HG02610 (cell line): ENCODE data around the gene POU3F1.

Source experiments
- ATAC-seq: cut with Tn5 transposase; IDR thresholded peaks from one replicate; pipeline ENCODE4 v1.9.1; 2021; ENCODE audit warnings: mild to moderate bottlenecking, moderate library complexity; ENCODE audit not compliant: unreplicated experiment

The POU3F1 gene

DNA sequence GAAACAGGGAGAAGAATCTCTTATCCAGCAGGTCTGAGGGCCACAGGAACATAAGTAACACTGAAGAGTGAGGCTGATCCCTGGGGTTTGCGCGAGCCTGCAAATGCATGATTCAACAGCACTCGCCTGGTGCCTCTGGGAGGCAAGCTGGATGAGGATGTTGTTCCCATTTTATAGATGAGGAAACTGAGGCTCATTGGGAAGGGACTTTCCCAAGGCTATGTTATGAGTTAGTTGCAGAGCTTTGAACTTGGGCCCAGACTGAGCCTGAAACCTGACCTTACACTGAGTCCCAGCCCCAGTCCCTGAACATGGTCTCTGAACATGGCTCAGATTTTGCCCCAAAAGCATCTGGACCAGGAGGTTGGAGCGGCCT lies 27.7 kb upstream of the POU3F1 start:
- ATAC-seq: no peak

DNA sequence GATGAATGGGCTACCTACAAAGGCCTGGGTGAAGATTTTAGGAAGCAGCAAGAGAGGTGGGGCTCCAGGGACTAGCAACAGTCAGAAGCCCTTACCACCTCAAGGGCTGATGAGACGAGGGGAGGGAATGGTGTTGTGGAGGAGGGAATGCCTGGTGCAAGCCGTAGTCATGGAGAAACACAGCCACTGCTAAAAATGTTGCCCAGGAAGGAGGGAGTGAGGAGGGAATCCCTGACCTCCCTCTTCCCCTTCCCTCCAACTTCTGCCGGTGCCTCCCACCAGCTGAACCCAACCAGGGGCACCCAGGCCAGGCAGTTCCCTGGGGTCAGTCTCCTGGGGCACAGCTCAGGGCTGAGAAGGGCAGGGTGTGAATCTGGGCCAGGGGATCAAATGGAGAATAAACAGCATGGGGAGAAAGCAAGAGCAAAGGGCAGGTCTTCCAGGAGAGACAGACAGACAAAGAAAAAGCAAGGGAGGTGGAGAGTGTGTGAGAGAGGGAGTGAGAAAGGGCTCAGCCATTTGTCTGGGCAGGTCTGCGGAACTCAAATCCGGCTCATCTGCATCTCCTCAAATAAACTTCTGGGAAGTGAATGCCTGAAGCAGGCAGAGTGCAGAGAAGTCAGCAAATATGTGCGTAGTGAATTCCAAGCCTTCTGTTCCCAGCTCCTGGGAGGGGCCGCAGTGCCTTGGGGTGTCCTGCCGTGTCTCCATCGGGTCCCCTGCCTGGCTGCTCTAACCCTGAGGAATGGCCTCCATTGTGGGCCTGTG lies 27.1 kb upstream of the POU3F1 start:
- no peak for ATAC-seq

DNA sequence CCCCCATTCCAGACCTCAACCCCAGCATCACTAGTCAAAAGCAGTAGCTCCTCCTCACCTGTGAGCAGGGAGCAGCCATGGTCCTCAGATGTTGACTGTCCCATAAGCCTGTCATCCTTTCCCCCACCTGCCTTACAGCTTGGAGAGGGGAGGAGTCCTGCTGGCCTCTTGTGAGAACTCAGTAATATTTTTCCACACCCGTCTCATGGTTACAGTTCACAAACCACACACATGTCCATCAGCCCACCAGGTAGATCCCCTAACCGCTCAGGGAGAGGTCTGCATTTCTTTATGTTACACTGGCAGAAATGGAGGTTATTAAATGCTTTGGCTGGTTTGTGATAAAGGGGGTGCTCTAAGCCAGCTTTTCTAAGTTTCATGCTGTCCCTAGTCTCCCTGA lies 26.3 kb upstream of the POU3F1 start:
- no peak for ATAC-seq

DNA sequence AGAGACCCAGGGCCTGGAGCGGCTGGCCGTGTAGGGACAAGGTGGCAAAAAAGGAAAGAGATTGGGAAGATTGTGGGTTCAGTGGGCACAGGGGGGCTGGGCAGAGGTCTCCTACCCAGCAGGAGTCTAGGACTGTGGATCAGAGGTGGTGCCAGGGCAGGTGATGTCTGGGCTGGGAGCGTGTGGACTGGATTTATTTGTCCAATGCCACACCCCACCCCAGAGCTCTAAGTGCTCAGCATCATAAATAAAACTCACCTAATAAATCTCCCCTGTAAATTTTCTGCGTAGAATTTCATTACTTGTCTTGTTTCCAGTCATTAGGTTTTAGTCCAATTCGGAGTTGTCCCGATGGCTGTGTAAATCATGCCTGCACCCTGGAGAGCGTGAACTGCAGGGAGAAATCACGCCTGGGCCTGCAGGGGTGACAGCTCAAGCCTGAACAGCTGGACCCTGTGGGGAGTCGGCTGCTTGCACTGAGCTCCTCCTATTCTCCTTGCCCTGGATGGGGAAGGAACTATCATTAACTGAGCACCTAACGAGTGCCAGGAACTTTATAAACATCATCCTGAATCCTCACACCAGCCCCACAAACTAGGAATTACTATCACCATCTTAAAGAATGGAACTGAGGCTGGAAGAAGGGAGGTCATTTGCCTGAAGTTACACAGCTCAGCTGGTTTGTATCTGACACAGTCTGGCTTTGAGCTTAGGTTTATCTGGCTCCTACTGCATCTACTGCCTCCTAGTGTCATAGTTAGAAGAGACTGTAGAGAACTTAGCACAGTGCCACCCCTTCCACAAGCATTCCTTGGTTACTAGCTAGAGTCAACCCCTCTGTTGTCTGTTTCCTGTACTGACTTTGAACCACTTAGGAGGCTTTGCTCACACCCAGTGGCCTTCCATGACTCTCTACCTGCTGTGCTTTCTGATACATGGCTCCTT lies 25.0 kb upstream of the POU3F1 start:
- no peak for ATAC-seq

DNA sequence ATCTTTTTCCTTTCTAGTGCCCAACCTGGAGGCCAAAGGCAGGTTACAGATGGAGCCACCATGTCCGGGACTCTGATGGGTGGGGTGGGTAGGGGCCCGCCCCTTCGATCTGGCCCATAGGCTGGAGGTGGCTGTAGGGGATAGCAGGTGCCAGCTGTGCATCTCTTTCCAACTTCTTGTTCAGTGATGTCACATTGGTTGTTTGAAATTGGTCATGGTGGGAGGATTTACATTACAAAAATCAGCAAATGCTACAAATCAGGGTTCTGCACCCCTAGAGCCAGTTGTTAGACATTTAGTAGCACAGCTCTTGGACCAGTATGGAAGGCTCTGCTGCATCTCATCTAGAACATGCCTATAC lies 22.4 kb upstream of the POU3F1 start:
- no peak for ATAC-seq

DNA sequence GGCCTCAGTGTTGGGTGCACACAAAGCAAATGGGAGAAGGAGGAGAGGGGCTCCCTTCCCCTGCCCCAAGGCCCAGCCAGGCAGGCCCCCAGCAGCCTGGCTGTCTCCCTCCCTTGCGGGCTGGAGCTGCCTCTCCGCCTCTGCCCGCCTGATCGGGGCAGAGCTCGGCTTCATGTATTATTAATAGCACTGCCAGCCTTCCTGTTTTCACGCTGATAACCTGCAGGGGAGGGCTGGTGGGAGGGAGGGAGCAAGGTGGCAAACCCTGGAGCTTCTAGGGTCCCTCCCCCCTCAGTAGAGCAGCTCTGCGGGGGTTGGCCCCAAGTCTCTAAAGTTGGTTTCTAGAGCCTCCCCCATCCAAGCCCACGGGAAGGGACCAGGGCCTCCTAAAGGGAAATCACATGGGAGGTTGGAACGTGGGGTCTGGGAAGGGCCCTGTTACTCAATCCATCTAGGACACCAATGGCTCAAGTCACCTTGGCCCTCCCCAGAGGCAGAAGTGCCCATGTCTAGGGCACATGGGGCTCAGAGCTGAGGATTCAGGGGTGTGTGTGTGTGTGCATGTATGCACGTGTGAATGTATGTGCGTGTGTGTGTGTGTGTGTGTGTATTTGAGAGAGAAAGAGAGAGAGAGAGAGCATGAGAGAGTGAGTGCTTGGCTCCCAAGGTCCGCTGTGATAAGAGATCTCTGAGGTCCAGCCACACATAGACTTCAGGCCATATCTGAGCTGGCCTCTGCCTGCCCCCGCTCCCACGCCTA lies 21.8 kb upstream of the POU3F1 start:
- no peak for ATAC-seq

DNA sequence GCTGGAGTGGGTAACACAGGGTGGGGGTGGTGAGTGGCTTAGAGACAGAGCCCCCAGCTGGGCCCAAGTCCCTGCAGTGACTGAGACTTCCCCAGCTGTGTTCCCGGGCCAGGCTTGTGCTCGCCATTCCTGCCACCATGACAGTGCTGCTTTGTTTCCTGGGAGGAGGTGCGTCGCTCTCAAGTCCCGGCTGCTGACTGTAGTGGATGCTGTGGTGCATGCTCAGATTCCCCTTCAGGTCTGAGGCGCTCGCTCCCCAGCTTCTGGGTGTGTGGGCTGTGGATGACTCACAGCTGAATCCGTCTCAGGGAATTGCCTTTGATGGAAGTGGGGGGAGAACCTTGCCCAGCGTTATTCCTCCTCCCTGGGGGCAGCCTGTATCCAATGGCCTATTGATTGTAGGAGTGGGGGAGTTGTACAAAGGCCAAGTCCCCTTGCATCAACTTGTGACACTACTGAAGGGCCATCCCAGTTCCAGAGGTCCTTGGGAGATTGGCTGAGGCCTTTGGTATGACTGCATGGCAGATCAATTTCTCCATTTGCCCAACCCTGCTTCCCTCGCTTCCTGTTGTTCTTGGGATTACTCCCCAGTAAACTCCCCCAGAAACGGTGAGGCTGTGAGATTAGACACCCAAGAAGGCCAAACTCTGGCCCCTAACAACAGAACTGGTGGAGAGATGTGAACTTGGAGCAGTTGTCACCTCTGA lies 17.8 kb upstream of the POU3F1 start:
- no peak for ATAC-seq

DNA sequence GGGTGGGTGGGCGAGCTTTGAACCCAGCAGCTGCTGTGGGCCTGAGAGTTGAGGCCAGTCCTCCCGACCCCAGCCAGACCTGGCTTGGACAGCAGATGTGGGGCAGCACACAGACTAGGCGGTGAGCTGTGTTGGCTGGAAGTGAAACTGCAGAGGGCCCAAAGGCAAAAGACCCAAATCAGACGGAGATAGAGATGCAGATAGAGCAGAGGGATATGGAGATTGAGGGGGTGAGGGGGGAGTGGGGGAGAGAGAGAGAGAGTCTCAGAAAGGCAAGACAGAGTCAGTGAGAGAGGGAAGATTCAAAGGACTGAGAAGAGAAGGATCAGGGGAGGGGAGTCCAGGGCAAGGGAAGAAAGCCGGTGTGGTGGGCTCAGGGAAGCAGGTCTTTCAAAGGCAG lies 17.0 kb upstream of the POU3F1 start:
- ATAC-seq: no peak

DNA sequence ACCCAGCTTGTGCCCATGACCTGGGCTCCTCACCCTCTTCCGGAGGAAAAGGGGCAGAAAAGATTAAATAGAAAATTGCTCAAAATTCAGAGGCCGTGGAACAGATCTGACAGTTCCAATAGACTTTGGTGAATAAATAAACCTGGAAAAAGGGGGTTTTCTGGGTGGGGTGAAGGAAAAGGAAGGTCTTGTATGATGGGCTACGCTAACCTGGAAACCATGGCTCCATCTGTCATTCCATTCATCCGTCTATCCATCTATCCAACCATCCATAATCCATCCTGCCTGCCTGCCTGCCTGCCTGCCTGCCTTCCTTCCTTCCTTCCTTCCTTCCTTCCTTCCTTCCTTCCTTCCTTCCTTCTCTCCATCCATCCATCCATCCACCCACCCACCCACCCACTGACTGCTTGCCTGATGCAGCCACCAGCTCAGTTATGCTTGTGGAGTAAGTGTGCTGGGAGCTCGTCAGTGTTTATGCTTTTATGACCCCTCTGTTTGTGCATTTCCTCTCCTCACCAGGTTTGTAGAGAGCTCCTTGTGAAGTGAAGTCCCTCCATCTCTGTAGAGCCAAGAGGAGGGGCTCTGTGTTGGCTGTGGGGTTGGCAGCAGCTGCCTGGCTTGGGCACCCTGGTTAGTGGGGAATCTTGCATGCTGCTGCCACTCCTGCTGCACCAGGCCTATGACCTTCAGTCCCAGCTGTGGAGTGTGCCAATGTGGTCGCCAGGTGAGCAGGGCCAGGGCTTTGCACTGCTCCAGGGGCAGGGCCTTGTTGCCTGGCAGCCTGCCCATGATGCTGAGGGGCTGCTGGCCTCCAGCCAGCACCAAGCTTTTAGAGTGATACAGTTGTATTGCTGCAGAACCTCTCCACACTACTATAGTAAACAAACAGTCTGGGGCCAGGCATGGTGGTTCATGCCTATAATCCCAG lies 16.0 kb upstream of the POU3F1 start:
- no peak for ATAC-seq

DNA sequence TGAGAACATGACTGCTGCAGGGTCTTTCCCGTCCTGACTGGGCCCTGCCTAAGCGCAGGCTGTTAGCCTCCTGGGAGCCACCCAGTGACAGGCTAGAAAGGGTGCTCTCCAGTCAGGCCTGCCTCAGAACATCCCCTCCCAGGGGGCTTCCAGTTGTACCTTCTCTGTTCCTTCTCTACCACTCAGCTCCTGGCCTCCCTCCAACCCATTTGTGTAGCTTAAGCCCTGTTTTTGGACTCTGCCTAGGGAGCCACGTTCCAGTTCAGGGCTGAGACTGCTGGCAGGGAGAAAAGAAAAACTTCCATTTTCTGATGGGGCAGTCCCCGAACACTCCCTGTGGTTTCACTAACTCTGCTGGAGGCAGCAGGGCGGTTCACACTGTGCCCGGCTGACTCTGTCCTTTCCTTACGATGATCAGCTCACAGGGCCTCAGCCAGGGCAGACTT lies 15.3 kb upstream of the POU3F1 start:
- ATAC-seq: peak; percentile 83

DNA sequence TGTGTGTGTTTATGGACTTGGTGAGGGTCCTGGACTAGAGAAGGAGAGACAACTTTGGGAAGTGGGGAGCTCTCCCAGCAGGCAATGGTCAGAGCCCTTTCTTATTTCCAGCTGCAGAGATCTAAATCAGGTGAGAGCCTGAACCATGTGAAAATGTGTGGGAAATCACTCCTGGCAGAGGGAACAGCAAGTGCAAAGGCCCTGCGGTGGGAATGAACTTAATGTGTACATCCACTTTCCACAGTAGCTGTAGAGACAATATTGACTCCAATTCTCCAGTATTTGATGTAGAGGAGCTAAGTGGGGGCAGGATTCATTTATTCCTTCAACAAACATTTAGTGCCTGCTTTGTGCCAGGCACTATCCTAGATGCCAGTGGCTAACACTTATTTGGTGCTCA lies 14.7 kb upstream of the POU3F1 start:
- no peak for ATAC-seq

DNA sequence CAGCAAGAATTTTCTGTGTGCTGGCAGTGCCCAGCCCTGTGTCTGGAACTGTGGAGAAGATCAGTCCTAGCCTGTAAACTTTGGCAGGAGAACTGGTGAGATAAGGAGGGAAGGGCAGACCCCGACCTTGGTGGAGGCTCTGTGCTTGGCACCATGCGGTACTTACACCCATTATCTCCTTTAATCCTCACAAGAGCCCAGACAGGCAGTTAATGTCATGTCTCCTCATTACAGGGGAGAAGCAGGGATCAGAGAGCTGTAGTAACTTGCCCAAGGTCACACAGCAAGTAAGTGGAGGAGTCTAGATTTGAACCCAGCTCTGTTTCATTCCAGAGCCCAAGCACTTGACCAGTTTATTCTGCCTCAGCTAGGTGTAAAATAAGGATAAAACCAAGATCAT lies 13.9 kb upstream of the POU3F1 start:
- no peak for ATAC-seq

DNA sequence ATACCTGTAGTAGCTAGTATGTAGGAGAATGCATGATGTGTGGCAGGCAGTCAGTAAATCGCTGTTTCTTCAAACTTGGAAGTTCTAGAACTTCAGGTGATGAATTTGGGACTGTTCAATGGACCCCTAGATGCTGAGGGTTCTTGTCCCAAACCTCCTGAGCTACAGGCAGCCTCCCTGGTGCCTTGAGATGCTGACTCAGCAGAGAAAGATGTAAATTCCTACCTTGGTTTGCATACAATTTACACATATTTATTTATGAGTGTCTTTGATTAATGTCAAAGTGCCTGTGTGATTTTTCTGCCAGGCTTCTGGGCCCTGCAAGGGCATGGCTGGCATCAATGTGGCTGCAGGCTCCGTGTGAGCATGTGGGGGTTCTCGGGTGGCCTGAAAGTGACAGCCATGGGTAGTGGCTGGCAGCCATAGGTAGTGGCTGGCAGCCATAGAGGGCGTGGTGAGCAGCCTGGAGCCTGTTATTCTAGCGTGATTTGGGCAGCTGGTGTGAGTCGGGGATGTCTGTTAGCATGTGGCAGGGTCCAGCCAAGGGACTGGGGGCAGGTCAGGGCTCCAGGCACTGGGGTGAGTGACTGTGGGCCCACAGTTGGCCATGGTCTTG lies 13.2 kb upstream of the POU3F1 start:
- no peak for ATAC-seq

DNA sequence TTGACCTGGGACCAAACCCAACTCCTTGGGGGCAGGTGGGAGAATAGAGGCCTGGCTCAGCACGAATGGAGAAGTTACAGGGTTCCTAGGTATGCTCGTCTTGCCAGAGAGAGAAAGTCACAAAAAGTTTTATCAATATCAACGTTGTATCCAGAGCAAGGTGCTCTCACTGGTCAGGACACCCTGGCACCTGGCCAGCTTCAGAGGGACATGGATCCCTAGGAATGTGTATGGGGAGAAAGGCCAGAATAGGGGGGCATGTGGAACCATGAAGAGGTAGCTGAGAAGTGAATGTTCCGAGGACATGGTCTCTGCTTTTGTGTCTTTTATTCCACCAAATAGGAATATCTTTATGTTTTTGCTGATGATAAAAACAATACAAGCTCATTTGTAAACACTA lies 9.4 kb upstream of the POU3F1 start:
- no peak for ATAC-seq

DNA sequence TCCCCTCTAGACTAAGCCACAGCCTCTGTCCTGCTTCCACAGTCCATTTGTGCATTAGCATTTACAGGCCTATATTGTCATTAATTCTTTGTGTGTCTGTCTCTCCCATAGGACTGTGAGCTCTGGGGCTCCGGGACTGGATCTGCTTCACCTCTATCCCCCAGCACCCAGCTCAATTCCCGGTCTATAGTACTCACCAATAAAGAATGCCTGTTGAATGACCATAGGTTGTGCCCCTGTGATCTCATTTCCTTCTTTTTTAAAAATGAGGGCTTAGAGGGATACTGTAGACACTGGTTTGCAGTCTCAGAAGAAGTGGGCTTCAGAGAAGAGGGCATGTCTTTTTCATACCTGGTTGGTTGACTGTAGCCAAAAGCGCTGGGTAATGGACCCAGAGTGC lies 8.8 kb upstream of the POU3F1 start:
- ATAC-seq: no peak

DNA sequence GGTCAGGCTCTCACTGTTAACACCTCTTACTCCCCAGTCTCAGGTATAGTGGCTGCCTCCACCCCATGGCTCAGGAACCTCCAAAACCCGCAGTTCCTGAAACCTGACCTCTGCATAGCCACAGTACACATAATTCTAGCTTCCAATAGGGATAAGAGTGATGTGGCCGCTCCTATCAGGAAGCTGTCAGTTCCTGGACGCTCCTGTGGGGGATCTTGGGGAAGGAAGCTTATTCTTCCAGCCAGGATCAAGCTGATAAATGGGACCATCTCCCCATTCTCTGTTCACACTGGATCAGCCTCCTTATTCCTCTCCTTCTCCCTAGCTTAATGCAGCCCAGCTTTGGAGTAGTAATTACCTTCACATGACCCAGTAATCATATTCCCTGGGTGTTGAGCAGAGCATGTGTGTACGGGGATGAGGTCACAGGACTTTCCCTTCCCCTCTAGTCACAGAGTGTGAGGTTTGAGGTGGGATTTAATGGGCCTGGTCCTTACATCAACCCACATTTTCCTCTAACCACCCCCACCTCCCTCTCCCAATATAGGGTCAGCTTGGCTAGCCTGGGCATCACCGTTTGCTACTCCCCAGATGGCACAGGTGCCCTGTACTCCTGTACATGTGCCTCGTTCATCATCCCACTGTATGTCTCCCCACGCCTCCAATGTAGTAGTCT lies 7.0 kb upstream of the POU3F1 start:
- ATAC-seq: peak; percentile 46

DNA sequence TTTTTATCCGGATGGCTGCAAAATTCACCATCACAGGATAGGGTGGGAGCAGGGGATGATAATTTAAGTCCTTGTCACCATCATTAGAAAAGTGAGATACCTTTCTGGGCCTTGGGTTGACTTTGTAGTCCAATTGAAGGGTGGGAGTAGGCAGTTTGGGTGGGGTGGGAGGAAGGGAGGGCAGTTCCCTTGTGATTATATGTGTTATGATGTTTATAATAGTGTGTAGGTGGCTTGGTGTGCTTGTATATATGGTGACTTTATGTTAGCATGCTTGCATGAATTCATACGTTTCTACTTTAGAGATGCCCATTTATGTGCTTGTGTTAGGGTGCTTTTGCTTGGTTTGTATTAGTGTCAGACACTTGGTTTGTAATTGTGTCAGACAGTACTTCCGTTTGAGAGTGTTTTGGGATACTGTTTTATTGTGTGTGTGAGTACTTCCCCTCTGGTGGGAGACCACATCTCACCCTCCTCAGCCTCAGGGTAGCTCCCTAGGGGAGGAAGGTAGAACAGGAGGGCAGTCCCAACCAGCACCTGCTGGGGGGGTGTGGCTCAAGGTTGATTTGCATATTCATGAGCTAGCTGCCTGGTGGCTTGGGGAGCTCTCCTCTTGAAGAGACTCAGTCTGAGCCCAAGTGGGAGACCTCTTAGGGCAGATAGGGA lies 6.3 kb upstream of the POU3F1 start:
- ATAC-seq: no peak

DNA sequence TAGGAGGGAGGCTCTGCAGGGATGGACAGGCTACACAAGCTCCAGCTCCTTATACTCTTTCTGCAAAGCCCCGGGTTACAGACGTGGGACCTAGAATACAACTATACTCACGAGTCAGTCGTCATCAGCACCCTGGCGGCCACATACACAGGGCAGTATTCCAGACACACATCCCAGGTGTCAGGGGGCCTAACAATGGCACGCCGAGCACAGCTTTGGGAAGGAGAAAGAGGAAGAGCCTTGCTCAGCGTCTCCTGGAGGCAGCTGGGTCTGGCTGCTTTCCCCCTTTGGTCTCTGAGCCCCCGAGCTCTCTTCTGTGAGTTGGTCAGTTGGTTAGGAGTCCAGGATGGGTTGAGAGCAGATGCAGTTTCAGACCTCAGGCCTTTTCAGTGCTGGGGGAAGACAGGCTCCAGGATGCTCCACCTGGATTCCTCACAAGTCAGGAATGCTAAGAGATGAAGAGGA lies 4.5 kb upstream of the POU3F1 start:
- no peak for ATAC-seq
